Activated T-helper 17 cell treated with anti-CD3 and anti-CD28 coated beads, Interleukin-2, amount 50 U/mL, for 72 hours (primary cell): ENCODE results near the gene LRRC7. TPM values are rescaled to one million over a fixed set of nuclear protein-coding genes. Genes with fewer than 3 reads are reported as not detected.

ENCODE experiments used
- ATAC-seq: fragments of 150-1000 bp; cut with Tn5 transposase; replicated peaks from 2 replicates; pipeline ENCODE4 v1.10.0; 2021; ENCODE audit warnings: mild to moderate bottlenecking, moderate library complexity
- H3K27ac Mint-ChIP-seq: one replicate; pipeline ENCODE4 v1.8.0; 2022; ENCODE audit warnings: mixed read lengths
- H3K27me3 Mint-ChIP-seq: one replicate; pipeline ENCODE4 v1.8.0; 2022; ENCODE audit warnings: mixed read lengths
- H3K36me3 Mint-ChIP-seq: one replicate; pipeline ENCODE4 v1.8.0; 2022; ENCODE audit warnings: low read depth, mild to moderate bottlenecking, mixed read lengths
- H3K4me1 Mint-ChIP-seq: one replicate; pipeline ENCODE4 v1.8.0; 2022; ENCODE audit warnings: mixed read lengths
- H3K4me3 Mint-ChIP-seq: one replicate; pipeline ENCODE4 v1.8.0; 2022; ENCODE audit warnings: mild to moderate bottlenecking, mixed read lengths
- H3K9me3 Mint-ChIP-seq: one replicate; pipeline ENCODE4 v1.8.0; 2022; ENCODE audit warnings: mixed read lengths
- total RNA-seq, 2 donors: library from RNA; stranded (reverse); gene quantifications; one replicate each; pipeline ENCODE4 v1.2.3, GENCODE V29; 2022

The LRRC7 gene
- total RNA-seq, 2 donors from 2014 or later, result not detected

DNA sequence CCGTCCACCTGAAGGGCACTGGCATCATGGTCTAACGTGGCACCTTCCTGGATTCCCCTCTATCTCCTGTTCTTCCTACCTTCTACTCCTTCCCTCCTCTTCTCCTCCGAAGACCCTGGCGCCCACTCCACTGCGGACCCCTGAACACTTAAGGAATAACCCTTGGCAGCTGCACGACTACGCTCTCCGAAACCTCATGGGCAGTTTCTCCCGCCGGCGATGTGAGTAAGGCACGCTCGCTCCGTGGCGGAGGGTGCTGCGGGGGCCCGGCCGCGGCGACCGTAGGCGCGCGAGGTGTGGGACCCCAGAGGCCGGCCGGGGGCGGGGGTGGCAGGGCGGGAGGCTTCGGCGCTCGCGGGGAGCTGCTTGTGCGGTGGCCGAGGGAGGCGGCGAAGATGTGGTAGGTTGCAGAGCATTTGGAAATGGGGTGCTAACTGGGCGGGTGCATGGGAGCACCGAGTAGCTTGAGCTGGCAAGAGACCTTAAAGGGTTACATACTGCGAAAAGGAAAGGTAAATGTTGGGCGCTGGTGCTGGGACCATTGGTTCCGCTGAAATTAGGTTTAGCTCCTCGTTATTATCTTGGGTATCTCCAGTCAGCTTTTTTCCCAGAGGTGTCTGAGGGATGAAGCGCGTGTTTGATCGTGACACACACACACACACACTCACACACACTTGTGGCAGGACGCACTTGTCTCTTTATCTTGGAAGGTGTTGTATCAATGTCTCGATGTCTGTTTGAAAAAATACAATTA, 876 bp downstream of the LRRC7 start:
- peaks cover 4% of the 10 kb centered on the region for H3K9me3 Mint-ChIP-seq
- no peak overlapping the region for H3K27ac Mint-ChIP-seq
- peaks cover 4% of the 10 kb centered on the region for H3K36me3 Mint-ChIP-seq
- peaks cover 31% of the 10 kb centered on the region for H3K27me3 Mint-ChIP-seq
- H3K4me1 Mint-ChIP-seq, result no peaks in the 10 kb centered on the region
- H3K4me3 Mint-ChIP-seq, result no peak overlapping the region
- no peak for ATAC-seq

DNA sequence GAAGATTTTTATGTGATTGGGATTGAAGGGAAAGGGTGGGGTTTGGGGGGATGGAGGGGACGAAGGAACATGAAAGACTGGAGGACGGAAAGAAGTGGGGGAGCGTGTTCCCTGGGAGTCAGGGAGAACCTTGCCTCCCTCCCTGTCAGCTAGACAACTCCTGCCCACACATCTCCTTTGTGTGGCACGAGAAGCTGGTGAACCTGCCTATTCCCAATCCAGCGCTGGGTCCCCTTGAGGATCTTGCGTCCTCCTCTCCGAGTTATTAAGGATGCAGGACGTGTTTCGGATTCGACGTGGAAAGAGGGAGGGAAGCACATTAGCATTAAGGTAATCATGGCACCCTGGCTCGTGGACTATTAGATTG, 1.4 kb downstream of the LRRC7 start:
- Mint-ChIP-seq H3K27me3 (peaks cover 31% of the 10 kb centered on the region), H3K4me1 (no peaks in the 10 kb centered on the region), H3K4me3 (no peak overlapping the region), H3K9me3 (peaks cover 4% of the 10 kb centered on the region), H3K27ac (no peak overlapping the region), H3K36me3 (peaks cover 4% of the 10 kb centered on the region)
- no peak for ATAC-seq

DNA sequence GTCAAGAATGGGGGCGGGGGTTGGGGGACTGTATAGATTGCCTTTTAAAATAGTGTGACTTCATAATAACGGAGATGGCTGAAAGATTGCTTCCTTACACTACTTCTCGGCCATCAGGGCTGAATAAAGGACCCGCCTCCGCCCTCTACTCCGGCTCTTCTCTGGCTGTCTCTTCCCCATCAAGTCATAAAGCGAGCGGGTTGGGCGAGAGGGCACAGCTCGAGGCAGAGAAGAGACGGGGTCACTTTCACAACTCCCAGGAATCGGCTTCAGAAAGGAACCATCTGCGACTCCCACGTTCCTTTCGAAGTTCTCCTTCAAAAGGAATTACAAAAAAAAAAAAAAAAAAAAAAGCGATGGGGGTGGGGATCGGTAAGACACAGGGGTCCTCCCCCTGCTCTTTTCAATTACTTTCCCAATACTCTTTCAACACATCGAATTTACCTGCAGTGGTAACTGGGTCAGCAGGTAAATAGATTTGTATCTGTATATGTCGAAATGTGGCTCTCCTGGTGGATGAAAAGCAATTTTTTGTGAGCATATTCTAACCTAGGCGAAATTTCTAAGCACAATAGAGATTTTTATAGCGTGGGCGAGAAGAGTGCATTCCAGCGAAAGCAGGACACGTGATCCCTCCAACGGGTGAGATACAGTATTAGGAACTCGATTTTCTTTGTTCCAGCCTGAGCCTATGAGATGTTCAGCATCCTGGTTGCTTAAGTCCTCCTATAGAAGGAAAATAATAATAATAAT, 2.0 kb downstream of the LRRC7 start:
- ATAC-seq, result no peak
- Mint-ChIP-seq H3K9me3 (peaks cover 4% of the 10 kb centered on the region), H3K27me3 (peaks cover 31% of the 10 kb centered on the region), H3K36me3 (peaks cover 4% of the 10 kb centered on the region), H3K27ac (no peak overlapping the region), H3K4me1 (no peaks in the 10 kb centered on the region), H3K4me3 (no peak overlapping the region)

DNA sequence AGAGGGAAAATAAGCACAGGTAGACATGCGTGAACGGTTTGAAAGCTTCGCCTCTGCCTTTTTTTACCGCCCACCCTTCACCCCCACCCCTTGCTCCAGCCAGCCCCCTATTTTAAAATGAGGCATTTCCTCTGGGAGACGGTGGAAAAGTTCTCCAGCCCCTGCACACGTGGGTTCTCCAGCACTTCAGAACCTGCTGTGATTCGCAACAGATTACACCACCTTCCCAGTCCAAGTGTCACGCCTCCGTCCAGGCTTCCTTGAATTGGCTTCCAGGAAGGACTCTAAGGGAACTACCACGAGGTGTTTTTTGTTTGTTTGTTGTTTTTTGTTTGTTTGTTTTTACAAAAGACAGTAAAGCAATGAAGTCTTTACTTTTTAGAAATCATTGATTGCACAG, 2.6 kb downstream of the LRRC7 start:
- no peaks in the 10 kb centered on the region for H3K4me1 Mint-ChIP-seq
- H3K9me3 Mint-ChIP-seq, result peaks cover 4% of the 10 kb centered on the region
- no peak overlapping the region for H3K27ac Mint-ChIP-seq
- peaks cover 31% of the 10 kb centered on the region for H3K27me3 Mint-ChIP-seq
- peaks cover 4% of the 10 kb centered on the region for H3K36me3 Mint-ChIP-seq
- no peak overlapping the region for H3K4me3 Mint-ChIP-seq
- no peak for ATAC-seq

DNA sequence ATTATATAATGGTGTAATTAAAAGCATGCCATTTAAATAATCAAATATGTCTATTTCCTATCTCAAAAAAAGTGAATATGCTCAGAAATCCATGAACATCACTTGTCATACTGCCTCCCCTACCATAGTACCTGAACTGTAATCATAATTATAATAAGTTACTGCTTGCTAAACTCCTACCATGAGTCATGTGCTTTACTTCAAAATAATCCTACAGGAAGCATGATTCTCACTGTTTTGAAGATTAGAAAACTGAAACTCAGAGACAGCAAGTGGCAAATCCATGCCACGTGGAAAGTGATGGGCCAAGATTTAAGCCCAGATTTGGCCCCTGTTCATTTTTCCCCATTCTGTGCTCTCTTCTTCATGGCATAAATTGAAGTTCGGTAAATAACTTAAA, 5.2 kb downstream of the LRRC7 start:
- Mint-ChIP-seq H3K27me3 (peaks cover 16% of the 10 kb centered on the region), H3K27ac (no peak overlapping the region), H3K4me1 (no peaks in the 10 kb centered on the region), H3K9me3 (no peaks in the 10 kb centered on the region), H3K4me3 (no peak overlapping the region), H3K36me3 (peaks cover 4% of the 10 kb centered on the region)
- no peak for ATAC-seq

DNA sequence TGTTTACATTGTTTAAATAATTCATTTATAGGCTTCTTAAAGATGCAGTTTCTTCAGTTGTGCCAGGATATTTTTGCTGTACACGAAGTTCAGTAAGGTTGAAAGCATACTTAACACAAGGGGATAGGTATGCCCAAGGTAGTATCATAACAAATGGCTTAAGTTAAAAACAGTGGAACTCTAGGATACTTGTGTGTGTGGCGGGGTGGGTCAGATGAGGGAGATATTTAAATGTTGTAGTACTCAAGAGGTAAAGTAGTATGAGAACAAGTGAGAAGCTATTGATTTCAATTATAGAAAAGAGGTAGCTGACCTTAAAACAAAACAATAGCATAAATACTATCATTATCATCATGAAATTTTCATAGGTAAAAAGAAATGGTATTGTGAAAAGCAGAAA, 6.2 kb downstream of the LRRC7 start:
- ATAC-seq, result no peak
- H3K36me3 Mint-ChIP-seq, result peaks cover 4% of the 10 kb centered on the region
- no peaks in the 10 kb centered on the region for H3K4me1 Mint-ChIP-seq
- H3K27me3 Mint-ChIP-seq, result peaks cover 10% of the 10 kb centered on the region
- H3K4me3 Mint-ChIP-seq, result no peak overlapping the region
- no peaks in the 10 kb centered on the region for H3K9me3 Mint-ChIP-seq
- no peak overlapping the region for H3K27ac Mint-ChIP-seq

DNA sequence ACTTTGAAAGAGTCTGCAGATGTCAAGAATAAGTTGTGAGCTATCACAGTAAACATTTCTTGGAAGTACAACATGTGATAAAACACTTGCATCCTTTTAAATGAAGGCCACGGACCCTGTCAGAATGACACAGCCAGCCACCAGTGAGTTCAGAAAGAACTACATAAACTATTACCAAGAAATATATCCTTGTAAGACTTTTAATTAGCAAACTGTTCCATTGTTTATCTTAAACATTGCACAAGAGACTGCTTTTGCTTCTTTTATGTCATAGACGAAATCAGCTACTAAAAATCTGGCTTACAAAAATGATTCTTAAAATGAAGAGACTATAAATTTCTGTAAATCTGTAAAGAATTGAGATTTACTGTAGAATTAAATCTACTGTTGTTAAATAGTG, 17.9 kb downstream of the LRRC7 start:
- H3K9me3 Mint-ChIP-seq, result peaks cover 14% of the 10 kb centered on the region
- ATAC-seq, result no peak
- H3K4me1 Mint-ChIP-seq, result no peaks in the 10 kb centered on the region
- H3K27me3 Mint-ChIP-seq, result no peaks in the 10 kb centered on the region
- no peak overlapping the region for H3K27ac Mint-ChIP-seq
- no peak overlapping the region for H3K4me3 Mint-ChIP-seq
- no peaks in the 10 kb centered on the region for H3K36me3 Mint-ChIP-seq

DNA sequence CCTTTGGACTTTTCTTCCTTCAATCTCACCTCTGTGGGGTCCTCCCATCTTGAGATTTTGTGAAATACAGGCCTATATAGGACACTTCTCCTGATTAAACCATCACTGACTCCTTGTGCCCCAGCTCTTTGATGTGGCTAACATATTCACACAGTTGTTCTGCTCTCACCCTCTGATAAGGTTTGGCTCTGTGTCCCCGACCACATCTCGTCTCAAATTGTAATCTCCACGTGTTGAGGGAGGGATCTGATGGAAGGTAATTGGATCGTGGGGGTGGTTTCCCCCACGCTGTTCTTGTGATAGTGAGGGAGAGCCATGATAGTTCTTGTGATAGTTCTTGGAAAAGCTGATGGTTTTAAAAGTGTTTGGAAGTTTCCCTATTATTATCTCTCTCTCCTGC, 19.7 kb downstream of the LRRC7 start:
- no peaks in the 10 kb centered on the region for H3K4me1 Mint-ChIP-seq
- no peak for ATAC-seq
- H3K9me3 Mint-ChIP-seq, result peaks cover 4% of the 10 kb centered on the region

DNA sequence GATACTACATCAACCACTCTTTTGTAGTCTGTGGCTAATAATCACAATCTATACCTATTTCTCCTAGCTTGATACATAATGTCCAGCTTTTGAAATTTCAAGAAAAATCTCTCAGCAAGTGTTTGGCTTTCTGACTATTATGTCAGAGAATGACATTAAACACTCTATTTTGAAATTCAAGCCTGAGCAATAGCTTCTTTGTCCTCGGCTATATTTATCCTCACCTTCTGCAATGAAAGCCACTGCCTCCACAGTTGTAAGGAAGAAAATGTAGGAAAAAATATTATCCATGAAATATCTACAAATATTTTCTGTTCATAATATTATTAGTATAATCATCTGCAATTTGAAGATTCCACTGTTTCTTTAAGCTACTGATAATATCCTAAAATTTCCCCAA, 22.1 kb downstream of the LRRC7 start:
- H3K4me1 Mint-ChIP-seq, result no peaks in the 10 kb centered on the region
- H3K27ac Mint-ChIP-seq, result no peak overlapping the region
- no peak for ATAC-seq
- H3K9me3 Mint-ChIP-seq, result peaks cover 7% of the 10 kb centered on the region
- H3K4me3 Mint-ChIP-seq, result no peak overlapping the region
- no peaks in the 10 kb centered on the region for H3K36me3 Mint-ChIP-seq
- H3K27me3 Mint-ChIP-seq, result no peaks in the 10 kb centered on the region

More for the DNA sequence above, 19.7 kb downstream of the LRRC7 start:
- H3K27me3 Mint-ChIP-seq, result no peaks in the 10 kb centered on the region
- no peaks in the 10 kb centered on the region for H3K36me3 Mint-ChIP-seq
- no peak overlapping the region for H3K27ac Mint-ChIP-seq
- no peak overlapping the region for H3K4me3 Mint-ChIP-seq

DNA sequence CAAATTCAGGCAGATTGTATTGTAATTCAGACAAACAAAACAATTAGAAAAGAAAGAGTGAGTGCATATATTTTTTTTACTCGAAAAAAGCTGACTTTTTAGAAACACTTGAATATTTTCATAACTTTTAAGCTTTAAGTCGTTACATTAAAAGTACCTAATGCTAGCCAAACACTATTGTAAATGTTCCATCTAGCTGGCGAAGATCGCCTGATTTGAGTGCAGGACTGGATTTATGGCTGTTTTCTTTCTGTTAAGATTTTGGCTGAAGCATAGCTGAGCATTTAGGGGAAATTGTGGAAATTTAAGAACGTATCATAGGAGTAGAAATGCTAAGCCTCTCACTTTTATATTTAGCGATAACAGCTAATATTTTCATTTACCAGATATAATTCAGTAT, 24.6 kb downstream of the LRRC7 start:
- ATAC-seq, result no peak
- Mint-ChIP-seq H3K9me3 (peaks cover 4% of the 10 kb centered on the region), H3K4me1 (no peaks in the 10 kb centered on the region), H3K27me3 (no peaks in the 10 kb centered on the region), H3K36me3 (no peaks in the 10 kb centered on the region), H3K4me3 (no peak overlapping the region), H3K27ac (no peak overlapping the region)

DNA sequence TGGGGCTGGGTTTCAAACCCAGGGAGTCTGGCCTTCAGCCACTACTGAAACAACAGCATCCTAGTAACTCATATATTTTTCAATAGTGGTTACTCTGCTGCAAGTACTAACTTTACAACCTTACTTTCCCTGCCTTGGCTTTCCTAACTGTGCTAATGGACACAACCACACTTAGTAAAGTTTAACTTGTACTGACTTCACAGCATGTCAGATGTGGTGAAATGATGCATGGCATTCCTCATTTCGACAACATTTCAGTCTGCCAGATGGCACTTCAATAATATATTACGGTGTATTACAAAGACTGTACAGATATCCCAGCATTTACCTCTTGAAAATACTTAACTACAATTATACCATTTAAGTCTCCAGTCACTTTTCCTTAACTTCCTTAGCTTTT, 27.8 kb downstream of the LRRC7 start:
- no peak for ATAC-seq
- H3K9me3 Mint-ChIP-seq, result peaks cover 4% of the 10 kb centered on the region
- H3K4me3 Mint-ChIP-seq, result no peak overlapping the region
- H3K4me1 Mint-ChIP-seq, result no peaks in the 10 kb centered on the region
- no peaks in the 10 kb centered on the region for H3K27me3 Mint-ChIP-seq
- no peak overlapping the region for H3K27ac Mint-ChIP-seq
- H3K36me3 Mint-ChIP-seq, result no peaks in the 10 kb centered on the region

DNA sequence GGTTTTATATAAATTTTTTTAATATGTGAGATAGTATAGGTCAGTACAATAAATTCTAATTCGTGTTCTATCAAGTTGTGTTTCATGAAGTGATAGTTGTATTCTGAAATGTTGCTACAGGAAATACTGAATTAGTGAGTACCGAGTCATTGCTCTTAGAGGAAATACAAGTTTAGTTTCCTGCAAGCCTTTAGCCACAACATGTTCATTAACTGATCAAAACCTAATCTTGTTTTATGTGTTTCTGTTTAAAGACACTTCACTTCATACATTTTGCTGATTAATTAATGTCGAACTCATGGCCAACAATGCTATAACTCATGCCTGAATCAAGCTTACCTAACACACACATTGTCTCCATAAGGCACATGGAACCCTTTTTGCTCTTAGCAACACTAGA, 43.6 kb downstream of the LRRC7 start:
- no peaks in the 10 kb centered on the region for H3K4me1 Mint-ChIP-seq
- ATAC-seq, result no peak
- H3K4me3 Mint-ChIP-seq, result no peak overlapping the region
- peaks cover 3% of the 10 kb centered on the region for H3K9me3 Mint-ChIP-seq
- no peaks in the 10 kb centered on the region for H3K36me3 Mint-ChIP-seq
- H3K27ac Mint-ChIP-seq, result no peak overlapping the region
- H3K27me3 Mint-ChIP-seq, result no peaks in the 10 kb centered on the region

DNA sequence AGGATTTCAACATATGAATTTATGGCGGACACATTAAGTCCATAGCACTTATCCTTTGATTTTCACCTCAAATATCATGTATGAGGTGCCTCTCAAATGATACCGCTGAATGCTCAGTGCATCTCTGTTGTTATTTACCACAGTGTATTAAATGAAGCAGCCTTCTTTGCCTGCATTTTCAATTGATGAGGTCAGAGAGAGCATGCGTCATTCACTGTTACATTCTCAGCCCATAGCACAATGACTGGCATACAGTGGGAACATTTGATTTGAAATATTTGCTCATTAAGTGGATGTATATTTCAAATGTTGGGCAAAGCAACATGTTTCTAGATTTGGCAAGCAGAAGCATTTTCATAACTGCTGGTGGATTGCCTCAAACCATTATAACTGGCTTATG, 45.7 kb downstream of the LRRC7 start:
- Mint-ChIP-seq H3K27me3 (no peaks in the 10 kb centered on the region), H3K9me3 (peaks cover 7% of the 10 kb centered on the region), H3K36me3 (no peaks in the 10 kb centered on the region), H3K4me1 (no peaks in the 10 kb centered on the region), H3K27ac (no peak overlapping the region), H3K4me3 (no peak overlapping the region)
- no peak for ATAC-seq

DNA sequence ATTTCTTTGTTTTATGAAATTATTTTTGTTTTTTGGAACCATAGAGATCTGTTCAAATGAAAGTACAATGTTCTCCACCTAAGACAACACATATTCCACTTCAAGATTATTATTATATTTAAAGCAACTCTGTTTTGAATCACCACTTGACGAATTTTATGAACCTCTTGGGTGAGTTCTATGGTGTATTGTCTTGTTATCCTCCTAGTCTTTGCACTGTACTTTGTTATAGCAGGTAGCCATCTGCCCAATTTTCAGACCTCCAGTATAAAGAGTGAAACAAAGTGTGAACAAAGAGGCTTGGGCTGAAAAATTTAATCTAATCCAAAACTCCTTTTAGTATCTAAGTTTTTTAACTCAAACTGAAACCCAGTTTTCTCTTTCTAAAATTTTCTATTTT, 71.0 kb downstream of the LRRC7 start:
- Mint-ChIP-seq H3K36me3 (no peaks in the 10 kb centered on the region), H3K27ac (no peak overlapping the region)
- ATAC-seq, result no peak

DNA sequence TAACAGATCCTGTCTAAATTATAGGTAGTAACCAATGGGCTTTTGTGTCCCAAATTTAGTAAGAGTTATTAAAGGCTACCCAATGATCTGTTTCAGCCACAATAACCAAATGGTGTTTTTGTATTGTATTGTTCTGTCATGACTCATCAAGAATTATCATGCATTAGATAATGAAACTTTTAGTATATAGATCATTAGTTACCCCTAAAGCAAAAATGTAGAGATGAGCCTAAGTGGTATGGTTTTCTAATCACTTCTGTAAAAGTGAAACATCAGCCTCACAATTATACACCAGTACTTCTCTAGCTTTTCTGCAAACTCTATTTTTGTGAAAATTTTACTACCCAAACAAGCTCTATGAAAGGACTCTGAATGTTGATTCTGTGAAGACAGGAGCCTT, 71.4 kb downstream of the LRRC7 start:
- Mint-ChIP-seq H3K27ac (no peak overlapping the region), H3K9me3 (peaks cover 8% of the 10 kb centered on the region), H3K27me3 (no peaks in the 10 kb centered on the region)

More for the DNA sequence above, 71.0 kb downstream of the LRRC7 start:
- Mint-ChIP-seq H3K4me1 (no peaks in the 10 kb centered on the region), H3K4me3 (no peak overlapping the region), H3K27me3 (no peaks in the 10 kb centered on the region), H3K9me3 (peaks cover 8% of the 10 kb centered on the region)

More for the DNA sequence above, 71.4 kb downstream of the LRRC7 start:
- ATAC-seq, result no peak
- Mint-ChIP-seq H3K4me3 (no peak overlapping the region), H3K4me1 (no peaks in the 10 kb centered on the region), H3K36me3 (no peaks in the 10 kb centered on the region)
